ENCODE data around the gene OTOF. TPM values are rescaled to one million over a fixed set of nuclear protein-coding genes. Genes with fewer than 3 reads are reported as not detected.

OTOF gene
- total and polyA plus RNA-seq, 2 experiments from 2014 or later: 0.21 to 0.23 TPM

DNA sequence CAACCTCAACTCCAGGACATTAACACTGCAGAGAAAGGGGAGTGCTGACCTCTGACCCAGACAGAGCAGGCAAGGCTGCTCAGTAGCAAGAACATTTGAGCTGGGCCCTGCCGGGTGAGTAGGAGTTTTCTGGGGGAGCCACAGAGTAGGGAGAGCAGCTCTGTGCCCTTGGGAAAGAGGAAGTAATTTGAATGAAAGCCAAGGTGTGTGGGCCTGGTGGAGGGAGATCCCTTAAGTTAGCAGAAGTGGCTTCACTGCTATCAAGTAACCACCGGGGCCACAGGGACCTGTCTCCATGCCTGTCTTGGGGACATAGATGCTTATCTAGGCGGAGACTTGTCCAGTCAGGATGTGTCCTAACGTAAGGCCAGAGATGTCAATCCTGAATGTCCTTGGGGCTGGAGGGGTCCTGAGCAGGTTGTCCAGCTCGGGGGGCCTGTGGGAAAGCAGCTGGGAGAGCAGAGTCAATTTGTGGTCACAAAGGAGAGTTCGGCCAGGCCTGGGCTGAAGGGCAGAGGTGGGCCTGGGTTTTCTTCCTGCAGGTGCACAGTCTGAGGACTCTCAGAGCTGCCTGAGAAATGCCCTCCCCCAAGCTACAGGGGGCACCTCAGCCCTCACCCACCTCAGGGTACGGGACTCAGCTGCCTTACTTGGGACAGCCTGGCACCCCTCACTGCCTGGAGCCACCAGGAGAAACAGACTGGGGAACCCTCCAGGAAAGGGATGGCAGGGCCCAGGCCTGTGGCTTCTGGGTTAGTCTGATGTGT, 15.0 kb upstream of the OTOF start (continued):
- TF ChIP-seq, protein P1, sequence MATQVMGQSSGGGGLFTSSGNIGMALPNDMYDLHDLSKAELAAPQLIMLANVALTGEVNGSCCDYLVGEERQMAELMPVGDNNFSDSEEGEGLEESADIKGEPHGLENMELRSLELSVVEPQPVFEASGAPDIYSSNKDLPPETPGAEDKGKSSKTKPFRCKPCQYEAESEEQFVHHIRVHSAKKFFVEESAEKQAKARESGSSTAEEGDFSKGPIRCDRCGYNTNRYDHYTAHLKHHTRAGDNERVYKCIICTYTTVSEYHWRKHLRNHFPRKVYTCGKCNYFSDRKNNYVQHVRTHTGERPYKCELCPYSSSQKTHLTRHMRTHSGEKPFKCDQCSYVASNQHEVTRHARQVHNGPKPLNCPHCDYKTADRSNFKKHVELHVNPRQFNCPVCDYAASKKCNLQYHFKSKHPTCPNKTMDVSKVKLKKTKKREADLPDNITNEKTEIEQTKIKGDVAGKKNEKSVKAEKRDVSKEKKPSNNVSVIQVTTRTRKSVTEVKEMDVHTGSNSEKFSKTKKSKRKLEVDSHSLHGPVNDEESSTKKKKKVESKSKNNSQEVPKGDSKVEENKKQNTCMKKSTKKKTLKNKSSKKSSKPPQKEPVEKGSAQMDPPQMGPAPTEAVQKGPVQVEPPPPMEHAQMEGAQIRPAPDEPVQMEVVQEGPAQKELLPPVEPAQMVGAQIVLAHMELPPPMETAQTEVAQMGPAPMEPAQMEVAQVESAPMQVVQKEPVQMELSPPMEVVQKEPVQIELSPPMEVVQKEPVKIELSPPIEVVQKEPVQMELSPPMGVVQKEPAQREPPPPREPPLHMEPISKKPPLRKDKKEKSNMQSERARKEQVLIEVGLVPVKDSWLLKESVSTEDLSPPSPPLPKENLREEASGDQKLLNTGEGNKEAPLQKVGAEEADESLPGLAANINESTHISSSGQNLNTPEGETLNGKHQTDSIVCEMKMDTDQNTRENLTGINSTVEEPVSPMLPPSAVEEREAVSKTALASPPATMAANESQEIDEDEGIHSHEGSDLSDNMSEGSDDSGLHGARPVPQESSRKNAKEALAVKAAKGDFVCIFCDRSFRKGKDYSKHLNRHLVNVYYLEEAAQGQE (IDR thresholded peaks at IDR 0.05; ENCODE audit: unreplicated experiment): no peak
- TF ChIP-seq, protein P2, sequence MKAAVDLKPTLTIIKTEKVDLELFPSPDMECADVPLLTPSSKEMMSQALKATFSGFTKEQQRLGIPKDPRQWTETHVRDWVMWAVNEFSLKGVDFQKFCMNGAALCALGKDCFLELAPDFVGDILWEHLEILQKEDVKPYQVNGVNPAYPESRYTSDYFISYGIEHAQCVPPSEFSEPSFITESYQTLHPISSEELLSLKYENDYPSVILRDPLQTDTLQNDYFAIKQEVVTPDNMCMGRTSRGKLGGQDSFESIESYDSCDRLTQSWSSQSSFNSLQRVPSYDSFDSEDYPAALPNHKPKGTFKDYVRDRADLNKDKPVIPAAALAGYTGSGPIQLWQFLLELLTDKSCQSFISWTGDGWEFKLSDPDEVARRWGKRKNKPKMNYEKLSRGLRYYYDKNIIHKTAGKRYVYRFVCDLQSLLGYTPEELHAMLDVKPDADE (IDR thresholded peaks at IDR 0.05): no peak
- TF ChIP-seq EZH2 (IDR thresholded peaks at IDR 0.05; ENCODE audit: low read depth, unreplicated experiment): no peak
- no peak for TF ChIP-seq JUNB (IDR thresholded peaks at IDR 0.05; ENCODE audit: unreplicated experiment)

DNA sequence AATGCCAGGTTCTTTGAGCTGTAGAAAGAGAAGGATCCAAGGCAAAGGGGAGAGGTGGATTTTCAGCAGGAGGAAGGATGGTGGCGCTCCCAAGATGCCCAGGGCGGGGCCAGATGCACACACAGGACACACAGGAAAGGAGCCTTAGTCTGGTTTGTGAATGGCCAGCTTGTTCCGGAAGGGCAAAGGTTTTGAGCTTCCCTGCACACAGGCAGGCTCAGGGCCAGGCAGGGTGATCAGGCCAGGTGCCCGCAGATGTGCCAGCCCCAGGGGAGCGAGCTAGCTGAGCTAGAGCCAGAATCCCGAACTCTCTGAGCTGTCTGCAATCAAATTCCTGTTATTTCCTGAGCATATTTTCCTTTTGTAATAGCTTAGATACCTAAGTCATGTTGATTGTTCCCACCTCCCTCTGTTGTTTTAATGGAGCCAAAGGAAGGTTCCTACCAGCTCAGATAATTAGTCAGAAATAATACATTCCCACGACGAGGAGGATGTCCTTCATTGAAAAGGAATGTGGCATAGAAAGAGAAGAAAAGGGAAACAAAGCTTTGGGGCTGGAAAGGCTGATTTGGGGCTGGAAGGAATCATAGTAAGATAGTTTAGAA, 13.7 kb upstream of the OTOF start:
- no peak overlapping the region for H3K4me3 Mint-ChIP-seq
- H4K20me1 ChIP-seq (replicated peaks; ENCODE audit: insufficient read depth): no peaks in the 10 kb centered on the region
- H3K9me3 Mint-ChIP-seq: no peaks in the 10 kb centered on the region; the same call in 2 of the 3 replicates
- no peaks in the 10 kb centered on the region for H3K79me2 ChIP-seq (replicated peaks; ENCODE audit: insufficient read depth)
- H3K4me3 ChIP-seq: no peak overlapping the region
- H2AFZ ChIP-seq: no peak overlapping the region
- H3F3A ChIP-seq (replicated peaks; ENCODE audit: low read depth): no peaks in the 10 kb centered on the region
- H3K4me1 Mint-ChIP-seq: peaks cover 15% of the 10 kb centered on the region
- H3K4me1 ChIP-seq (ENCODE audit: insufficient read depth): 0 out of 2 replicates have a peak, but pooled peaks cover 3% of the 10 kb centered on the region
- no peaks in the 10 kb centered on the region; the same call in 2 of the 3 replicates for H3K36me3 Mint-ChIP-seq (ENCODE audit: low read depth)
- H3K36me3 ChIP-seq (ENCODE audit: insufficient read depth): no peaks in the 10 kb centered on the region
- H3K27ac Mint-ChIP-seq: no peak overlapping the region
- peaks cover 2% of the 10 kb centered on the region for H3K27me3 Mint-ChIP-seq (ENCODE audit: insufficient read depth, low read depth, poor library complexity)
- H3K4me2 ChIP-seq: no peak overlapping the region
- DNase-seq (ENCODE audit: low spot score) (no peak), ATAC-seq (no peak)
- no peaks in the 10 kb centered on the region for H3K9me2 ChIP-seq (ENCODE audit: insufficient read depth)
- H3K27ac ChIP-seq (ENCODE audit: low read depth): no peak overlapping the region
- no peaks in the 10 kb centered on the region for H3K27me3 ChIP-seq (ENCODE audit: insufficient read depth)
- TF ChIP-seq, protein P1 (IDR thresholded peaks at IDR 0.05; ENCODE audit: unreplicated experiment): no peak
- TF ChIP-seq NANOG (IDR thresholded peaks at IDR 0.05; ENCODE audit: borderline replicate concordance) (no peak), EZH2 (IDR thresholded peaks at IDR 0.05; ENCODE audit: low read depth, unreplicated experiment) (no peak), EZH2phosphoT487 (IDR thresholded peaks at IDR 0.05; ENCODE audit: unreplicated experiment) (no peak), CREB1 (CRISPR knock-in tag; IDR thresholded peaks at IDR 0.05; ENCODE audit: low read depth) (no peak)
- TF ChIP-seq, protein P3, sequence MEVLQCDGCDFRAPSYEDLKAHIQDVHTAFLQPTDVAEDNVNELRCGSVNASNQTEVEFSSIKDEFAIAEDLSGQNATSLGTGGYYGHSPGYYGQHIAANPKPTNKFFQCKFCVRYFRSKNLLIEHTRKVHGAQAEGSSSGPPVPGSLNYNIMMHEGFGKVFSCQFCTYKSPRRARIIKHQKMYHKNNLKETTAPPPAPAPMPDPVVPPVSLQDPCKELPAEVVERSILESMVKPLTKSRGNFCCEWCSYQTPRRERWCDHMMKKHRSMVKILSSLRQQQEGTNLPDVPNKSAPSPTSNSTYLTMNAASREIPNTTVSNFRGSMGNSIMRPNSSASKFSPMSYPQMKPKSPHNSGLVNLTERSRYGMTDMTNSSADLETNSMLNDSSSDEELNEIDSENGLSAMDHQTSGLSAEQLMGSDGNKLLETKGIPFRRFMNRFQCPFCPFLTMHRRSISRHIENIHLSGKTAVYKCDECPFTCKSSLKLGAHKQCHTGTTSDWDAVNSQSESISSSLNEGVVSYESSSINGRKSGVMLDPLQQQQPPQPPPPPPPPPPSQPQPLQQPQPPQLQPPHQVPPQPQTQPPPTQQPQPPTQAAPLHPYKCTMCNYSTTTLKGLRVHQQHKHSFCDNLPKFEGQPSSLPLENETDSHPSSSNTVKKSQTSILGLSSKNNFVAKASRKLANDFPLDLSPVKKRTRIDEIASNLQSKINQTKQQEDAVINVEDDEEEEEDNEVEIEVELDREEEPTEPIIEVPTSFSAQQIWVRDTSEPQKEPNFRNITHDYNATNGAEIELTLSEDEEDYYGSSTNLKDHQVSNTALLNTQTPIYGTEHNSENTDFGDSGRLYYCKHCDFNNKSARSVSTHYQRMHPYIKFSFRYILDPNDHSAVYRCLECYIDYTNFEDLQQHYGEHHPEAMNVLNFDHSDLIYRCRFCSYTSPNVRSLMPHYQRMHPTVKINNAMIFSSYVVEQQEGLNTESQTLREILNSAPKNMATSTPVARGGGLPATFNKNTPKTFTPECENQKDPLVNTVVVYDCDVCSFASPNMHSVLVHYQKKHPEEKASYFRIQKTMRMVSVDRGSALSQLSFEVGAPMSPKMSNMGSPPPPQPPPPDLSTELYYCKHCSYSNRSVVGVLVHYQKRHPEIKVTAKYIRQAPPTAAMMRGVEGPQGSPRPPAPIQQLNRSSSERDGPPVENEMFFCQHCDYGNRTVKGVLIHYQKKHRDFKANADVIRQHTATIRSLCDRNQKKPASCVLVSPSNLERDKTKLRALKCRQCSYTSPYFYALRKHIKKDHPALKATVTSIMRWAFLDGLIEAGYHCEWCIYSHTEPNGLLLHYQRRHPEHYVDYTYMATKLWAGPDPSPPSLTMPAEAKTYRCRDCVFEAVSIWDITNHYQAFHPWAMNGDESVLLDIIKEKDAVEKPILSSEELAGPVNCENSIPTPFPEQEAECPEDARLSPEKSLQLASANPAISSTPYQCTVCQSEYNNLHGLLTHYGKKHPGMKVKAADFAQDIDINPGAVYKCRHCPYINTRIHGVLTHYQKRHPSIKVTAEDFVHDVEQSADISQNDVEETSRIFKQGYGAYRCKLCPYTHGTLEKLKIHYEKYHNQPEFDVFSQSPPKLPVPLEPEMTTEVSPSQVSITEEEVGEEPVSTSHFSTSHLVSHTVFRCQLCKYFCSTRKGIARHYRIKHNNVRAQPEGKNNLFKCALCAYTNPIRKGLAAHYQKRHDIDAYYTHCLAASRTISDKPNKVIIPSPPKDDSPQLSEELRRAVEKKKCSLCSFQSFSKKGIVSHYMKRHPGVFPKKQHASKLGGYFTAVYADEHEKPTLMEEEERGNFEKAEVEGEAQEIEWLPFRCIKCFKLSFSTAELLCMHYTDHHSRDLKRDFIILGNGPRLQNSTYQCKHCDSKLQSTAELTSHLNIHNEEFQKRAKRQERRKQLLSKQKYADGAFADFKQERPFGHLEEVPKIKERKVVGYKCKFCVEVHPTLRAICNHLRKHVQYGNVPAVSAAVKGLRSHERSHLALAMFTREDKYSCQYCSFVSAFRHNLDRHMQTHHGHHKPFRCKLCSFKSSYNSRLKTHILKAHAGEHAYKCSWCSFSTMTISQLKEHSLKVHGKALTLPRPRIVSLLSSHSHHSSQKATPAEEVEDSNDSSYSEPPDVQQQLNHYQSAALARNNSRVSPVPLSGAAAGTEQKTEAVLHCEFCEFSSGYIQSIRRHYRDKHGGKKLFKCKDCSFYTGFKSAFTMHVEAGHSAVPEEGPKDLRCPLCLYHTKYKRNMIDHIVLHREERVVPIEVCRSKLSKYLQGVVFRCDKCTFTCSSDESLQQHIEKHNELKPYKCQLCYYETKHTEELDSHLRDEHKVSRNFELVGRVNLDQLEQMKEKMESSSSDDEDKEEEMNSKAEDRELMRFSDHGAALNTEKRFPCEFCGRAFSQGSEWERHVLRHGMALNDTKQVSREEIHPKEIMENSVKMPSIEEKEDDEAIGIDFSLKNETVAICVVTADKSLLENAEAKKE (CRISPR knock-in tag; IDR thresholded peaks at IDR 0.05): no peak

All from GM23338 (cell line).